NK-92 treated with Interleukin-12 subunit alpha and Interleukin-12 subunit beta, amount 100 ng/mL, for 24 hours (cell line): ENCODE data around the gene D2HGDH.
"Not testable (repeated sequence)": the region's sequence is repeated elsewhere in the genome, so short reads cannot be mapped to it uniquely, and the experiment has no call there.

ENCODE experiments used
- DNase-seq: peaks from one replicate; lab custom pipeline; 2025; lab: John Stamatoyannopoulos, UW

Gene D2HGDH

GRCh38 chr2:241748468-241749256 lies 14.2 kb downstream of the D2HGDH start:
- DNase-seq, result no peak

GRCh38 chr2:241750076-241750840 lies 15.8 kb downstream of the D2HGDH start:
- no peak for DNase-seq

- no peak for DNase-seq
Observed at GRCh38 chr2:241751152-241751551, 16.7 kb downstream of the D2HGDH start.

- no peak for DNase-seq
Observed at GRCh38 chr2:241751776-241752175, 17.3 kb downstream of the D2HGDH start.

GRCh38 chr2:241752253-241752652 lies 17.8 kb downstream of the D2HGDH start:
- DNase-seq, result no peak

- no peak for DNase-seq
Observed at GRCh38 chr2:241752689-241753276, 18.4 kb downstream of the D2HGDH start.

- no peak for DNase-seq
Observed at GRCh38 chr2:241753493-241753892, 19.1 kb downstream of the D2HGDH start.

GRCh38 chr2:241754042-241754441 lies 19.6 kb downstream of the D2HGDH start:
- no peak for DNase-seq

- DNase-seq, result no peak
Observed at GRCh38 chr2:241755166-241755565, 20.7 kb downstream of the D2HGDH start.

- DNase-seq, result no peak
Observed at GRCh38 chr2:241755777-241756176, 21.3 kb downstream of the D2HGDH start.

GRCh38 chr2:241759067-241759807 lies 24.8 kb downstream of the D2HGDH start:
- no peak for DNase-seq

- DNase-seq, result not testable (repeated sequence)
Observed at GRCh38 chr2:241759893-241760292, 25.5 kb downstream of the D2HGDH start.

- no peak for DNase-seq
Observed at GRCh38 chr2:241760301-241760771, 25.9 kb downstream of the D2HGDH start.

- no peak for DNase-seq
Observed at GRCh38 chr2:241762321-241762932, 28.0 kb downstream of the D2HGDH start.

GRCh38 chr2:241762933-241763369 lies 28.5 kb downstream of the D2HGDH start:
- DNase-seq, result peak; percentile 89

GRCh38 chr2:241763551-241764274 lies 29.3 kb downstream of the D2HGDH start:
- peak; percentile 65 for DNase-seq

- DNase-seq, result no peak
Observed at GRCh38 chr2:241764275-241765241, 30.1 kb downstream of the D2HGDH start.

- DNase-seq, result no peak
Observed at GRCh38 chr2:241767464-241768250, 33.2 kb downstream of the D2HGDH start.

GRCh38 chr2:241768251-241768711 lies 33.9 kb downstream of the D2HGDH start:
- DNase-seq, result no peak
